Astrocyte of the cerebellum (primary cell): ENCODE measurements around the gene MYLK3.

ENCODE experiments used
- DNase-seq: peaks from one replicate; pipeline ENCODE4 v3.0.0-alpha.2; 2011; ENCODE audit warnings: low read depth
- H3K4me3 ChIP-seq: 2 replicates; pipeline ENCODE4 v1.5.1; 2011; ENCODE audit warnings: mild to moderate bottlenecking, low read depth, low read length, moderate library complexity
- in situ Hi-C: cut with HindIII; loops from 2 replicates; pipeline ENCODE4 v1.10.0; 2017; ENCODE audit warnings: low sequenced_read_pairs
- TF ChIP-seq, protein P1 (sequence below): IDR thresholded peaks from 2 replicates; pipeline ENCODE4 v1.5.1; 2012; ENCODE audit warnings: low read length, low read depth, moderate library complexity, mild to moderate bottlenecking; ENCODE audit errors: missing control alignments

The MYLK3 gene

DNA sequence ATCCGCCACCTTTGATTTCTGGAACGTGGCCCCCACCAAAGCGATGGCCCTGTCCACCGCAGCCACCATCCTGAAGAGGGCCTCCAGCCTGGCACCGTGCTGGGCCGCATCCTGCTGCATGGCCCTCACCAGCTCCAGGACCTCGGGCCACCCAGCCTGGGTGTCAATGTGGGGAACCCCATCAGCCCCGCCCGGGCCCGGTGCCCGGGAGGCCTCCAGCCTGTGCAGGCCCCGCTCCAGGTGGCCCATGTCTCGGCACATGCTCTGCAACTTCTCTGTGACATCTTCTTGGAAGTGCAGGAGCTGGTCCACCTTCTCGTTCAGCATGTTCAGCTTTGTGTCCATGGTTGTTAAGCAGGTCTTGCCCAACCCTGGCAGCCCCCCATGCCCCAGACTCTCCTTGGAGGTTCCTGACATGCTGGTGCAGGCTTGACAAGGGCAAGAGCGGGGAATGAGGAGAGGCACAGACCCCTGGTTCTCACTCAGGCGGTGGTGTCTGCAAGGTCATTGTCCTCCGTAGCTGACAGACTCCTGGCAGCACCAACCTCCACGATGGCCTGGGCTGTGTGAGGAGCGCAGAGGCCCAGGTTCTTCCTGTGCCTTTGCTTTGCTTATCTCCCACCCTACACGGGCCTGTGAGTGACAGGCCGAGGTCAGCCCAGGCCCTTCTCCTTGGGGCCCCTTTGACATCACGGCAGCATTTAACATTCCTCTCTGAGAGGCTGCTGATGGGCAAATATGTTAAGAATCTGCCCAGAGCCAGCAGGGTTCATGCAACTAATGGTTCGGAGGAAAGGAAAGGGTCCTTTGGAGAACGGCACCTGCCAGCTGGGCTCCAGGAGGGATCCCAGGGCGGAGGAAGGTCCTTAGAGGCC is at the start of gene MYLK3:
Gene MYLK3, minus strand, starts transcription at position 568 of the 875 bp plus-strand sequence. Its CDS starts 151 bp downstream, at position 417.
- TF ChIP-seq, protein P1, sequence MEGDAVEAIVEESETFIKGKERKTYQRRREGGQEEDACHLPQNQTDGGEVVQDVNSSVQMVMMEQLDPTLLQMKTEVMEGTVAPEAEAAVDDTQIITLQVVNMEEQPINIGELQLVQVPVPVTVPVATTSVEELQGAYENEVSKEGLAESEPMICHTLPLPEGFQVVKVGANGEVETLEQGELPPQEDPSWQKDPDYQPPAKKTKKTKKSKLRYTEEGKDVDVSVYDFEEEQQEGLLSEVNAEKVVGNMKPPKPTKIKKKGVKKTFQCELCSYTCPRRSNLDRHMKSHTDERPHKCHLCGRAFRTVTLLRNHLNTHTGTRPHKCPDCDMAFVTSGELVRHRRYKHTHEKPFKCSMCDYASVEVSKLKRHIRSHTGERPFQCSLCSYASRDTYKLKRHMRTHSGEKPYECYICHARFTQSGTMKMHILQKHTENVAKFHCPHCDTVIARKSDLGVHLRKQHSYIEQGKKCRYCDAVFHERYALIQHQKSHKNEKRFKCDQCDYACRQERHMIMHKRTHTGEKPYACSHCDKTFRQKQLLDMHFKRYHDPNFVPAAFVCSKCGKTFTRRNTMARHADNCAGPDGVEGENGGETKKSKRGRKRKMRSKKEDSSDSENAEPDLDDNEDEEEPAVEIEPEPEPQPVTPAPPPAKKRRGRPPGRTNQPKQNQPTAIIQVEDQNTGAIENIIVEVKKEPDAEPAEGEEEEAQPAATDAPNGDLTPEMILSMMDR, result no peak
- in situ Hi-C loops, result no loop called here
- no peak within 1 kb of the TSS for H3K4me3 ChIP-seq

DNA sequence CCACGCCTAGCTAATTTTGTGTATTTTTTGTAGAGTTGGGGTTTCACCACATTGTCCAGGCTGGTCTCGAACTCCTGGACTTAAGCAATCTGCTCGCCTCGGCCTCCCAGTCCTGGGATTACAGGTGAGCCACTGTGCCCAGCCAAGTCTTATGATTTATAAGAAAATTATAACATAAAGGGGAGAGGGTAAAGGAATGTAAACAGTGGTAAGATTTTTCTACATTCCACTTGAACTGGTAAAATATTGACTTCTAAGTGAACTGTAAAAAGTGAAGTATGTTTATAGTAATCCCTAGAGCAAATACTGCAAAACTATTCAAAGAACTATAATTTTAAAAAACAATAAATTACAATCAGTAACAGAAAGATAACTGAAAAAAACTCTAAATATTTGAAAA is 49.4 kb upstream of the MYLK3 start:
- no peak for DNase-seq
- TF ChIP-seq, protein P1, result no peak
- in situ Hi-C loops, result no loop called here
- no peak overlapping the region for H3K4me3 ChIP-seq

More for the DNA sequence above, at the start of gene MYLK3:
- no peak for DNase-seq

DNA sequence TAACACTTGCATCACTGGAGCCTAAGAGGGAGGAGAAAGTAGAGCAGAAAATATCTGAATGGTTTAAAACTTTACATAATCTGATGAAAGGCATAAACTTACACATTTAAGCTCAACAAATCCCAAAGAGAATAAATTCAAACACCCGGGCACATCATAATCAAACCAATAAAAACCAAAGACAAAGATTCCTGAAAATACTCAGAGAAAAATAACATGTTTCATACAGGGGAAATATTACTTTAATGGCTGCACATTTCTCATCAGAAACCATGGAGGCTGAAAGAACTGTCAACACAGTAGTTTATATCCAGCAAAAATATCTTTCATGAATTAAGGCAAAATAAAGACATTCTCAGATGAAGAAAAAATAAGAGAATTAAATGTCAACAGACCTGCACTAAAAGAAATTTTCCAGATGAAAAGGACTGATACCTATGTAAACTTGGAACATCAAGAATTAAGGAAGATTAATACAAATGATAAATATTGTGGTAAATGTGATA is 48.7 kb upstream of the MYLK3 start:
- in situ Hi-C loops, result no loop called here
- TF ChIP-seq, protein P1, result no peak
- no peak overlapping the region for H3K4me3 ChIP-seq
- no peak for DNase-seq

DNA sequence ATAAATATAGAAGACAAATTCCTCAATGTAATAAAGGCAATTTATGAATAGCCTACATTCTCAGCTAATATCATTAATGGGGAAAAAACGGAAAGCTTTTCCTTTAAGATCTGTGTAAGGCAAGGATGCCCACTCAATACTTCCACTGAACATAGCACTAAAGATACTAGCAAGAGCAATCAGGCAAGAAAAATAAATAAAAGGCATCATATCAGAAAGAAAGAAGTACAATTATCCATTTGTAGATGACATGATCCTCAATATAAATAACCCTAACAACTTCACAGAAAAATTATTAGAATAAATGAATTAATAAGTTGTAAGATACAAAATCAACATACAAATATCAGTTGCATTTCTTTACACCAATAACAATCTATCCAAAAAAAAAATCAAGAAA is 45.7 kb upstream of the MYLK3 start:
- DNase-seq, result no peak
- in situ Hi-C loops, result no loop called here
- H3K4me3 ChIP-seq, result no peak overlapping the region
- TF ChIP-seq, protein P1, result no peak

DNA sequence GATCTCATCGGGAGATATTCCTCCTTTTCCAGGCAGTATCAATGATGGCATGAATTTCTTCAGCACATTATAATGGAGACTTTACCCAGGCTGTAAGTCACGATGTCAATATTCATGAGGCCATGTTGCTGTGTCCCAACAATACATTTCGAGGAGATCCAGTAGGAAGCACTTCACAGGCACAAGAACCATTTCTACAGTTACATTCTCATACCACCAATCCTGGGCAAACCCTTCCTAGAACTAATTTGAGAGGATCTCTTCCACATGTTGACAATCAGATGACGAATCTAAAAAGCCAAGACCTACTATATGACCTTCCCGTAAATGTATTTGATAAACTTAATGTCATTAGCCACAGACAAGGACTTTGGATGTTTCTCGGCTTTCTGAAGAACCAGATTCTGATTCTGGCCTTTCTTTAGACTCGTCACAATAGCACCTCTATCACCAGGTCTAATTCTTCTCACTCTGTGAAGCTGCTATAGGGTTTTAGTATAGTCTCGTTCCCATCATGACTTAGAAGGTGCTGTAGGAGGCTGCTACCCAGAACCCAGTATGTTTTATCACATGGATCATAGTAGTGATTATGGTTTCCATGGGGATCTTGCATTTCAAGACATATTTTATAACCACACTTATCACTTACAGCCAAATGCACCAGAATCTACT is 42.6 kb upstream of the MYLK3 start:
- TF ChIP-seq, protein P1, result no peak
- no peak for DNase-seq
- in situ Hi-C loops, result no loop called here
- peak overlapping the region; percentile 56 for H3K4me3 ChIP-seq

DNA sequence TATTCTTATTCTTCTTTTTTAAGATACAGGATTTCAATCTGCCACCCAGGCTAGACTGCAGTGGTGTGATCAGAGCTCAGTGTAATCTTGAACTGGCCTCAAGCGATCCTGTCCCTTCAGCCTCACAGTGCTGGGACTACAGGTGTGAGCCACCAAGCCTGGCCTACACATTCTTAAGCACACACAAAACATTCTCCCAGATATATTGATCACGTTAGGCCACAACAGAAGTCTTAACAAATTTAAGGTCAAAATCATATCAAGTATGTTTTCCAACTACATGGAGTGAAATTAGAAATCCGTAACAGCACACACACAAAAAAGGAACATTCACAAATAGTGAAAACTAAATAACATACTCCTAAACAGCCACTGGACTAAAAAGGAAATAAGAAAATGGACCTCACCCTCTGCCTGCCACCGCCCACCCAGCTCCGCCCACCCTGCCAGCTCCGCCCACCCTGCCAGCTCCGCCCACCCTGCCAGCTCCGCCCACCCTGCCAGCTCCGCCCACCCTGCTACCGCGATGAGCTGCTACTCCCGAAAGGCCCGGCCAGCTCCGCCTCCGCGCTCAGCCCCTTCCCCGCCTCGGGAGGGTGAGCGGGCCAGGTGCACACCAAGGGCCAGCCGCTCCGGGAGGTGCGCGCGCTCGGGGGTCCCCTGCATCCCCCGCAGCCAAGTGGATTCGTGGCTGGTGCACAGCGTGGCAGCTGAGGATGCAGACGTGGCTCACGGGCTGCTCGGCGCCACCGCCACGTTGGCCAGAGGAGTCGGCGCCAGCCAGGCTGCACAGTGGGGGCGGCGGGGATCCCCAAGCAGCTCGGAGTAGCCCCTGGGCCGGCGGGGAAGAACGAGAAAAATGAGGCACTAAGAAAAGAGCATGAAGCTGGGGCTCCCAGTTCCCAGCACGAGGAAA is 41.6 kb upstream of the MYLK3 start:
- in situ Hi-C loops, result no loop called here
- peak overlapping the region; percentile 56 for H3K4me3 ChIP-seq
- TF ChIP-seq, protein P1, result no peak
- DNase-seq, result peak; percentile 4
